Right atrium auricular region (tissue), 2 donors: ENCODE data around the gene RASAL1. TPM values are rescaled to one million over a fixed set of nuclear protein-coding genes. Genes with fewer than 3 reads are reported as not detected.

Source experiments
- DNase-seq: peaks from one replicate; pipeline ENCODE4 v3.0.0-alpha.2; 2019; ENCODE audit warnings: low spot score
- H3K27ac ChIP-seq, 2 donors: fragments of 200-600 bp; sonication (generic); 1 replicate in 1 of 2; 2 replicates in 1 of 2; pipeline ENCODE4 v1.5.1; 2016 to 2019
- H3K27me3 ChIP-seq, 2 donors: fragments of 200-600 bp; sonication (generic); one replicate each; pipeline versions ENCODE4 v1.5.1 to v1.6.0; 2017 to 2019
- H3K36me3 ChIP-seq: fragments of 200-600 bp; sonication (generic); one replicate; pipeline ENCODE4 v1.5.1; 2016
- H3K4me1 ChIP-seq, 2 donors: fragments of 200-600 bp; sonication (generic); one replicate each; pipeline versions ENCODE4 v1.5.1 to v1.6.0; 2017 to 2019
- H3K4me3 ChIP-seq, 2 donors: fragments of 200-600 bp; sonication (generic); 1 replicate in 1 of 2; 2 replicates in 1 of 2; pipeline ENCODE4 v1.5.1; 2017 to 2019; ENCODE audit warnings: mild to moderate bottlenecking in 1 of 2, moderate library complexity in 1 of 2
- H3K9me3 ChIP-seq, 2 donors: fragments of 200-600 bp; sonication (generic); one replicate each; pipeline ENCODE4 v1.5.1; 2019
- total RNA-seq, 2 donors: library from RNA; depleted of rRNA; stranded (reverse); fragments of >200 nt; gene quantifications; one replicate each; pipeline ENCODE4 v1.1.0, GENCODE V29; 2016
- TF ChIP-seq, protein P1 (sequence below), 2 donors: fragments of 200-600 bp; sonication (generic); IDR thresholded peaks; one replicate each; pipeline ENCODE4 v1.5.1; 2019; ENCODE audit warnings: antibody characterized with exemption in 2 of 2

The RASAL1 gene
- total RNA-seq, 2 donors from 2014 or later: not detected

GRCh38 chr12:113115455-113116126 lies 20.0 kb downstream of the RASAL1 start:
- H3K27me3 ChIP-seq: no peaks in the 10 kb centered on the region
- no peak for DNase-seq

GRCh38 chr12:113114447-113115178 lies 20.9 kb downstream of the RASAL1 start:
- H3K9me3 ChIP-seq: no peaks in the 10 kb centered on the region

More at GRCh38 chr12:113115455-113116126, 20.0 kb downstream of the RASAL1 start:
- H3K4me3 ChIP-seq: no peak overlapping the region
- no peak overlapping the region for H3K27ac ChIP-seq
- TF ChIP-seq, protein P1, sequence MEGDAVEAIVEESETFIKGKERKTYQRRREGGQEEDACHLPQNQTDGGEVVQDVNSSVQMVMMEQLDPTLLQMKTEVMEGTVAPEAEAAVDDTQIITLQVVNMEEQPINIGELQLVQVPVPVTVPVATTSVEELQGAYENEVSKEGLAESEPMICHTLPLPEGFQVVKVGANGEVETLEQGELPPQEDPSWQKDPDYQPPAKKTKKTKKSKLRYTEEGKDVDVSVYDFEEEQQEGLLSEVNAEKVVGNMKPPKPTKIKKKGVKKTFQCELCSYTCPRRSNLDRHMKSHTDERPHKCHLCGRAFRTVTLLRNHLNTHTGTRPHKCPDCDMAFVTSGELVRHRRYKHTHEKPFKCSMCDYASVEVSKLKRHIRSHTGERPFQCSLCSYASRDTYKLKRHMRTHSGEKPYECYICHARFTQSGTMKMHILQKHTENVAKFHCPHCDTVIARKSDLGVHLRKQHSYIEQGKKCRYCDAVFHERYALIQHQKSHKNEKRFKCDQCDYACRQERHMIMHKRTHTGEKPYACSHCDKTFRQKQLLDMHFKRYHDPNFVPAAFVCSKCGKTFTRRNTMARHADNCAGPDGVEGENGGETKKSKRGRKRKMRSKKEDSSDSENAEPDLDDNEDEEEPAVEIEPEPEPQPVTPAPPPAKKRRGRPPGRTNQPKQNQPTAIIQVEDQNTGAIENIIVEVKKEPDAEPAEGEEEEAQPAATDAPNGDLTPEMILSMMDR (IDR thresholded peaks at IDR 0.05): no peak
- no peaks in the 10 kb centered on the region for H3K9me3 ChIP-seq
- no peaks in the 10 kb centered on the region for H3K36me3 ChIP-seq
- H3K4me1 ChIP-seq: no peaks in the 10 kb centered on the region

GRCh38 chr12:113113397-113113796 lies 22.2 kb downstream of the RASAL1 start:
- no peak overlapping the region for H3K4me3 ChIP-seq
- no peak for DNase-seq
- H3K36me3 ChIP-seq: no peaks in the 10 kb centered on the region
- H3K9me3 ChIP-seq: no peaks in the 10 kb centered on the region
- no peaks in the 10 kb centered on the region for H3K27me3 ChIP-seq
- TF ChIP-seq, protein P1 (IDR thresholded peaks at IDR 0.05): no peak
- no peak overlapping the region for H3K27ac ChIP-seq
- H3K4me1 ChIP-seq: no peaks in the 10 kb centered on the region

More at GRCh38 chr12:113114447-113115178, 20.9 kb downstream of the RASAL1 start:
- Histone ChIP-seq H3K4me3 (no peak overlapping the region), H3K4me1 (no peaks in the 10 kb centered on the region), H3K27me3 (no peaks in the 10 kb centered on the region), H3K27ac (no peak overlapping the region), H3K36me3 (no peaks in the 10 kb centered on the region)
- TF ChIP-seq, protein P1 (IDR thresholded peaks at IDR 0.05): no peak
- DNase-seq: no peak

GRCh38 chr12:113112043-113112899 lies 23.3 kb downstream of the RASAL1 start:
- H3K9me3 ChIP-seq: no peaks in the 10 kb centered on the region
- no peak for DNase-seq
- TF ChIP-seq, protein P1 (IDR thresholded peaks at IDR 0.05): no peak
- H3K27me3 ChIP-seq: no peaks in the 10 kb centered on the region
- no peak overlapping the region for H3K4me3 ChIP-seq
- H3K36me3 ChIP-seq: no peaks in the 10 kb centered on the region
- H3K27ac ChIP-seq: no peak overlapping the region
- H3K4me1 ChIP-seq: no peaks in the 10 kb centered on the region

GRCh38 chr12:113111247-113111646 lies 24.3 kb downstream of the RASAL1 start:
- Histone ChIP-seq H3K4me3 (no peak overlapping the region), H3K27me3 (no peaks in the 10 kb centered on the region), H3K36me3 (no peaks in the 10 kb centered on the region), H3K9me3 (no peaks in the 10 kb centered on the region), H3K4me1 (no peaks in the 10 kb centered on the region), H3K27ac (no peak overlapping the region)
- no peak for DNase-seq
- TF ChIP-seq, protein P1 (IDR thresholded peaks at IDR 0.05): no peak
